Endodermal cell (in vitro differentiated cells): Measurements from ENCODE around the gene SMC1B. TPM values are rescaled to one million over a fixed set of nuclear protein-coding genes. Genes with fewer than 3 reads are reported as not detected.
"Not testable (repeated sequence)": the region's sequence is repeated elsewhere in the genome, so short reads cannot be mapped to it uniquely, and the experiment has no call there.

Source experiments
- DNase-seq: peaks from one replicate; pipeline ENCODE4 v3.0.0-alpha.2; 2017
- H3K27ac ChIP-seq: 2 replicates; pipeline ENCODE4 v1.5.1; 2013; ENCODE audit warnings: mild to moderate bottlenecking, low read depth, low read length, moderate library complexity
- H3K27me3 ChIP-seq: 2 replicates; pipeline ENCODE4 v1.6.1; 2013; ENCODE audit warnings: mild to moderate bottlenecking, low read length, moderate library complexity; ENCODE audit not compliant: insufficient read depth, control insufficient read depth, poor library complexity, severe bottlenecking
- H3K36me3 ChIP-seq: 2 replicates; pipeline ENCODE4 v1.7.0; 2013; ENCODE audit warnings: mild to moderate bottlenecking, low read length, moderate library complexity; ENCODE audit not compliant: control insufficient read depth, insufficient read depth
- H3K4me1 ChIP-seq: one replicate; pipeline ENCODE4 v1.7.0; 2013; ENCODE audit warnings: low read length; ENCODE audit not compliant: control insufficient read depth, insufficient read depth
- H3K4me3 ChIP-seq: 2 replicates; pipeline ENCODE4 v1.5.1; 2013; ENCODE audit warnings: mild to moderate bottlenecking, low read length, moderate library complexity
- H3K9ac ChIP-seq: 2 replicates; pipeline ENCODE4 v1.6.1; 2013; ENCODE audit warnings: mild to moderate bottlenecking, low read length, moderate library complexity; ENCODE audit not compliant: poor library complexity, severe bottlenecking; ENCODE audit errors: extremely low read depth
- H3K9me3 ChIP-seq: 2 replicates; pipeline ENCODE4 v1.6.1; 2013; ENCODE audit warnings: mild to moderate bottlenecking, low read length, moderate library complexity; ENCODE audit not compliant: control insufficient read depth
- H3K27ac Mint-ChIP-seq: 2 replicates; pipeline ENCODE4 v1.8.0; 2020; ENCODE audit warnings: mixed read lengths
- H3K27me3 Mint-ChIP-seq: 2 replicates; pipeline ENCODE4 v1.8.0; 2021; ENCODE audit warnings: mild to moderate bottlenecking, mixed read lengths; ENCODE audit not compliant: insufficient read depth
- H3K36me3 Mint-ChIP-seq: 2 replicates; pipeline ENCODE4 v1.8.0; 2020; ENCODE audit warnings: low read depth, mixed read lengths
- H3K4me1 Mint-ChIP-seq: 2 replicates; pipeline ENCODE4 v1.8.0; 2020; ENCODE audit warnings: mixed read lengths
- H3K4me3 Mint-ChIP-seq: 2 replicates; pipeline ENCODE4 v1.8.0; 2020; ENCODE audit warnings: mild to moderate bottlenecking, moderate library complexity, mixed read lengths
- H3K9me3 Mint-ChIP-seq: 2 replicates; pipeline ENCODE4 v1.8.0; 2020; ENCODE audit warnings: mild to moderate bottlenecking, mixed read lengths
- WGBS, 2 experiments: methylation state at CpG; one replicate each; pipeline versions ENCODE4 v1.1.5 to v1.1.7; 2013; ENCODE audit warnings: missing lambda C conversion rate in 2 of 2, mixed read lengths in 1 of 2; ENCODE audit not compliant: insufficient coverage in 1 of 2, insufficient read length in 1 of 2; 5-methylcytosine and 5-hydroxymethylcytosine counted together
- total RNA-seq, 2 donors: library from RNA; stranded (reverse); fragmentation: NEBNext Ultra II Directional in 1 of 2; extraction: Animal tissue kit (Norgen Biotek cat#: 25700) in 1 of 2; gene quantifications; 2 replicates in 1 of 2; 3 replicates in 1 of 2; pipeline ENCODE4 v1.2.1, GENCODE V29; 2021
- TF ChIP-seq, protein P1 (sequence below): fragments of 200-600 bp; sonication (generic); conservative IDR thresholded peaks from 2 replicates; pipeline ENCODE4 v1.5.0; 2021; ENCODE audit warnings: antibody characterized with exemption, mild to moderate bottlenecking

Gene SMC1B
- total RNA-seq, 2 donors from 2014 or later = 0.11 TPM; not detected in 1

- TF ChIP-seq, protein P1, sequence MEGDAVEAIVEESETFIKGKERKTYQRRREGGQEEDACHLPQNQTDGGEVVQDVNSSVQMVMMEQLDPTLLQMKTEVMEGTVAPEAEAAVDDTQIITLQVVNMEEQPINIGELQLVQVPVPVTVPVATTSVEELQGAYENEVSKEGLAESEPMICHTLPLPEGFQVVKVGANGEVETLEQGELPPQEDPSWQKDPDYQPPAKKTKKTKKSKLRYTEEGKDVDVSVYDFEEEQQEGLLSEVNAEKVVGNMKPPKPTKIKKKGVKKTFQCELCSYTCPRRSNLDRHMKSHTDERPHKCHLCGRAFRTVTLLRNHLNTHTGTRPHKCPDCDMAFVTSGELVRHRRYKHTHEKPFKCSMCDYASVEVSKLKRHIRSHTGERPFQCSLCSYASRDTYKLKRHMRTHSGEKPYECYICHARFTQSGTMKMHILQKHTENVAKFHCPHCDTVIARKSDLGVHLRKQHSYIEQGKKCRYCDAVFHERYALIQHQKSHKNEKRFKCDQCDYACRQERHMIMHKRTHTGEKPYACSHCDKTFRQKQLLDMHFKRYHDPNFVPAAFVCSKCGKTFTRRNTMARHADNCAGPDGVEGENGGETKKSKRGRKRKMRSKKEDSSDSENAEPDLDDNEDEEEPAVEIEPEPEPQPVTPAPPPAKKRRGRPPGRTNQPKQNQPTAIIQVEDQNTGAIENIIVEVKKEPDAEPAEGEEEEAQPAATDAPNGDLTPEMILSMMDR = no peak
- Mint-ChIP-seq H3K4me3 (no peak overlapping the region), H3K9me3 (no peaks in the 10 kb centered on the region), H3K27me3 (peaks cover 4% of the 10 kb centered on the region), H3K27ac (peak overlapping the region; percentile 39), H3K4me1 (peaks cover 10% of the 10 kb centered on the region), H3K36me3 (no peaks in the 10 kb centered on the region)
- H3K36me3 ChIP-seq = no peaks in the 10 kb centered on the region
- H3K27ac ChIP-seq = no peak overlapping the region
- no peak overlapping the region for H3K4me3 ChIP-seq
- no peaks in the 10 kb centered on the region for H3K9me3 ChIP-seq
- H3K4me1 ChIP-seq = no peaks in the 10 kb centered on the region
- 79 to 83% methylated on average over 9 to 15 of the region's 15 CpGs for WGBS, 2 experiments
- no peaks in the 10 kb centered on the region for H3K27me3 ChIP-seq
- no peak overlapping the region for H3K9ac ChIP-seq
- peak; percentile 75 for DNase-seq
Measured at GRCh38 chr22:45298934-45299505, 114.4 kb downstream of the SMC1B start.

- peaks cover 4% of the 10 kb centered on the region for H3K27me3 Mint-ChIP-seq
- no peak overlapping the region for H3K27ac Mint-ChIP-seq
Measured at GRCh38 chr22:45296628-45297297, 116.6 kb downstream of the SMC1B start.

GRCh38 chr22:45295492-45295891, 117.9 kb downstream of the SMC1B start:
- no peak overlapping the region for H3K4me3 ChIP-seq
- no peak for DNase-seq
- no peak overlapping the region for H3K27ac Mint-ChIP-seq
- no peaks in the 10 kb centered on the region for H3K9me3 Mint-ChIP-seq
- H3K9me3 ChIP-seq = no peaks in the 10 kb centered on the region
- H3K4me3 Mint-ChIP-seq = no peak overlapping the region
- H3K4me1 Mint-ChIP-seq = peaks cover 10% of the 10 kb centered on the region
- peaks cover 4% of the 10 kb centered on the region for H3K27me3 Mint-ChIP-seq
- TF ChIP-seq, protein P1 = no peak
- 84 to 94% methylated on average over 6 to 9 of the region's 9 CpGs for WGBS, 2 experiments
- no peaks in the 10 kb centered on the region for H3K36me3 ChIP-seq
- H3K4me1 ChIP-seq = no peaks in the 10 kb centered on the region
- no peak overlapping the region for H3K27ac ChIP-seq
- H3K27me3 ChIP-seq = no peaks in the 10 kb centered on the region
- H3K36me3 Mint-ChIP-seq = no peaks in the 10 kb centered on the region
- H3K9ac ChIP-seq = no peak overlapping the region

More at GRCh38 chr22:45296628-45297297, 116.6 kb downstream of the SMC1B start:
- Mint-ChIP-seq H3K4me1 (peaks cover 10% of the 10 kb centered on the region), H3K9me3 (no peaks in the 10 kb centered on the region), H3K4me3 (no peak overlapping the region), H3K36me3 (no peaks in the 10 kb centered on the region)
- Histone ChIP-seq H3K4me3 (no peak overlapping the region), H3K36me3 (no peaks in the 10 kb centered on the region), H3K4me1 (no peaks in the 10 kb centered on the region), H3K9me3 (no peaks in the 10 kb centered on the region), H3K27ac (no peak overlapping the region), H3K27me3 (no peaks in the 10 kb centered on the region), H3K9ac (no peak overlapping the region)
- no peak for DNase-seq
- WGBS, 2 experiments = 91 to 95% methylated on average over 11 to 13 of the region's 13 CpGs
- TF ChIP-seq, protein P1 = no peak

DNA sequence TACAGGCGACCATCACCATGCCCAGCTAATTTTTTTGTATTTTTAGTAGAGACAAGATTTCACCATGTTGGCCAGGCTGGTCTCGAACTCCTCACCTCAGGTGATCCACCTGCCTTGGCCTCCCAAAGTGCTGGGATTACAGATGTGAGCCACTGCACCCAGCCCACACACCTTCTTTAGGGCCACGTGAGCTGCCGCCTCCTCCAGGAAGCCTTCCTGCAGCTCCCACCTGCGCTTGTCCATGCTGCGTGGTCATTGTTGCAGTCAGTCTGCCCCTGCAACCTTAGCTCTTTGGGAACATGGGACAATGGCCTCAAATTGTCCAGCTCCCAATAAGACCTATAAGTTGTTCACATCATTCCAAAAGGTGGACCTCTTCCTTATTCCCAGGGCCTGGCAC, 118.4 kb downstream of the SMC1B start:
- H3K9me3 Mint-ChIP-seq, H3K4me1 Mint-ChIP-seq, H3K36me3 Mint-ChIP-seq: not testable (repeated sequence)

More for the DNA sequence above, 118.4 kb downstream of the SMC1B start:
- H3K36me3 ChIP-seq, H3K27me3 ChIP-seq, H3K27ac ChIP-seq, H3K4me1 ChIP-seq, H3K4me3 ChIP-seq, H3K9ac ChIP-seq, H3K27me3 Mint-ChIP-seq, H3K9me3 ChIP-seq, H3K27ac Mint-ChIP-seq, DNase-seq, H3K4me3 Mint-ChIP-seq: not testable (repeated sequence)
- 91 to 97% methylated on average over 6 of the region's 6 CpGs for WGBS, 2 experiments
